Rectal smooth muscle tissue (tissue), 1 donor: ENCODE data around the gene RFX4.
"Not testable (repeated sequence)": the region's sequence is repeated elsewhere in the genome, so short reads cannot be mapped to it uniquely, and the experiment has no call there.

ENCODE experiments used
- H3K27ac ChIP-seq: one replicate; pipeline ENCODE4 v1.7.0; 2013; ENCODE audit warnings: low read depth, low read length, inconsistent platforms
- H3K27me3 ChIP-seq: one replicate; pipeline ENCODE4 v1.7.0; 2013; ENCODE audit warnings: low read length; ENCODE audit not compliant: control insufficient read depth, insufficient read depth
- H3K36me3 ChIP-seq: one replicate; pipeline ENCODE4 v1.7.0; 2013; ENCODE audit warnings: low read length; ENCODE audit not compliant: control insufficient read depth, insufficient read depth
- H3K4me1 ChIP-seq: one replicate; pipeline ENCODE4 v1.7.0; 2013; ENCODE audit warnings: low read length; ENCODE audit not compliant: control insufficient read depth, insufficient read depth
- H3K4me3 ChIP-seq: one replicate; pipeline ENCODE4 v1.7.0; 2013; ENCODE audit warnings: low read length
- H3K9ac ChIP-seq: one replicate; pipeline ENCODE4 v1.7.0; 2013; ENCODE audit warnings: low read length

RFX4 gene

GRCh38 chr12:106599302-106599701, 16.5 kb downstream of the RFX4 start:
- Histone ChIP-seq H3K36me3 (no peaks in the 10 kb centered on the region), H3K4me3 (no peak overlapping the region), H3K27ac (no peak overlapping the region), H3K4me1 (no peaks in the 10 kb centered on the region), H3K9ac (no peak overlapping the region), H3K27me3 (no peaks in the 10 kb centered on the region)

- Histone ChIP-seq H3K27me3 (no peaks in the 10 kb centered on the region), H3K4me3 (no peak overlapping the region), H3K9ac (no peak overlapping the region), H3K4me1 (no peaks in the 10 kb centered on the region), H3K27ac (no peak overlapping the region), H3K36me3 (no peaks in the 10 kb centered on the region)
Measured at GRCh38 chr12:106600503-106600902, 17.7 kb downstream of the RFX4 start.

GRCh38 chr12:106601031-106601430, 18.2 kb downstream of the RFX4 start:
- H3K27me3 ChIP-seq, result no peaks in the 10 kb centered on the region
- H3K4me3 ChIP-seq, result no peak overlapping the region
- H3K27ac ChIP-seq, result no peak overlapping the region
- no peaks in the 10 kb centered on the region for H3K4me1 ChIP-seq
- H3K9ac ChIP-seq, result no peak overlapping the region
- H3K36me3 ChIP-seq, result no peaks in the 10 kb centered on the region

- H3K27me3 ChIP-seq, result no peaks in the 10 kb centered on the region
Measured at GRCh38 chr12:106601496-106601895, 18.7 kb downstream of the RFX4 start.

GRCh38 chr12:106602076-106602475, 19.3 kb downstream of the RFX4 start:
- Histone ChIP-seq H3K4me3 (no peak overlapping the region), H3K36me3 (no peaks in the 10 kb centered on the region), H3K27ac (no peak overlapping the region), H3K4me1 (no peaks in the 10 kb centered on the region), H3K27me3 (no peaks in the 10 kb centered on the region), H3K9ac (no peak overlapping the region)

More at GRCh38 chr12:106601496-106601895, 18.7 kb downstream of the RFX4 start:
- H3K4me3 ChIP-seq, result no peak overlapping the region
- no peaks in the 10 kb centered on the region for H3K36me3 ChIP-seq
- no peak overlapping the region for H3K27ac ChIP-seq
- no peaks in the 10 kb centered on the region for H3K4me1 ChIP-seq
- H3K9ac ChIP-seq, result no peak overlapping the region

- H3K27me3 ChIP-seq, result no peaks in the 10 kb centered on the region
Measured at GRCh38 chr12:106605254-106605653, 22.4 kb downstream of the RFX4 start.

GRCh38 chr12:106620588-106620987, 37.8 kb downstream of the RFX4 start:
- H3K27me3 ChIP-seq, result not testable (repeated sequence)

More at GRCh38 chr12:106605254-106605653, 22.4 kb downstream of the RFX4 start:
- Histone ChIP-seq H3K9ac (no peak overlapping the region), H3K4me1 (no peaks in the 10 kb centered on the region), H3K27ac (no peak overlapping the region), H3K36me3 (no peaks in the 10 kb centered on the region), H3K4me3 (no peak overlapping the region)

GRCh38 chr12:106625976-106626375, 43.2 kb downstream of the RFX4 start:
- Histone ChIP-seq H3K9ac (no peak overlapping the region), H3K4me3 (no peak overlapping the region), H3K27me3 (no peaks in the 10 kb centered on the region), H3K4me1 (no peaks in the 10 kb centered on the region), H3K36me3 (no peaks in the 10 kb centered on the region), H3K27ac (no peak overlapping the region)

More at GRCh38 chr12:106620588-106620987, 37.8 kb downstream of the RFX4 start:
- not testable (repeated sequence) for H3K4me3 ChIP-seq, H3K36me3 ChIP-seq, H3K4me1 ChIP-seq, H3K9ac ChIP-seq, H3K27ac ChIP-seq

GRCh38 chr12:106629797-106630659, 47.2 kb downstream of the RFX4 start:
- no peaks in the 10 kb centered on the region for H3K4me1 ChIP-seq
- peaks cover 2% of the 10 kb centered on the region for H3K27me3 ChIP-seq
- no peak overlapping the region for H3K9ac ChIP-seq
- H3K36me3 ChIP-seq, result no peaks in the 10 kb centered on the region
- H3K4me3 ChIP-seq, result no peak overlapping the region
- H3K27ac ChIP-seq, result no peak overlapping the region

GRCh38 chr12:106631150-106631549, 48.3 kb downstream of the RFX4 start:
- Histone ChIP-seq H3K27me3 (peaks cover 2% of the 10 kb centered on the region), H3K9ac (no peak overlapping the region), H3K36me3 (no peaks in the 10 kb centered on the region), H3K4me3 (no peak overlapping the region), H3K4me1 (no peaks in the 10 kb centered on the region), H3K27ac (no peak overlapping the region)

GRCh38 chr12:106631797-106632196, 49.0 kb downstream of the RFX4 start:
- H3K4me1 ChIP-seq, result no peaks in the 10 kb centered on the region
- H3K9ac ChIP-seq, result no peak overlapping the region
- peaks cover 2% of the 10 kb centered on the region for H3K27me3 ChIP-seq
- H3K27ac ChIP-seq, result no peak overlapping the region
- no peak overlapping the region for H3K4me3 ChIP-seq
- H3K36me3 ChIP-seq, result no peaks in the 10 kb centered on the region

- H3K36me3 ChIP-seq, result no peaks in the 10 kb centered on the region
- peaks cover 2% of the 10 kb centered on the region for H3K27me3 ChIP-seq
- H3K4me1 ChIP-seq, result no peaks in the 10 kb centered on the region
- no peak overlapping the region for H3K4me3 ChIP-seq
- H3K9ac ChIP-seq, result no peak overlapping the region
- no peak overlapping the region for H3K27ac ChIP-seq
Measured at GRCh38 chr12:106632797-106633450, 50.1 kb downstream of the RFX4 start.
